Sigmoid colon (tissue), 3 donors: ENCODE results near the gene ZNF408.

Source experiments
- POLR2A ChIP-seq, 2 donors: fragments of 450-650 bp; IDR thresholded peaks; one replicate each; pipeline ENCODE4 v1.6.1; 2016; ENCODE audit warnings: antibody characterized with exemption in 2 of 2, mild to moderate bottlenecking in 2 of 2, moderate library complexity in 2 of 2
- TF ChIP-seq, protein P1 (sequence below), 4 experiments: fragments of 450-650 bp in 3 of 4; fragments of 200-600 bp in 1 of 4; IDR thresholded peaks; one replicate each; pipeline ENCODE4 v1.5.1; 2016 to 2019; ENCODE audit warnings: antibody characterized with exemption in 4 of 4, mild to moderate bottlenecking in 3 of 4, moderate library complexity in 2 of 4

DNA sequence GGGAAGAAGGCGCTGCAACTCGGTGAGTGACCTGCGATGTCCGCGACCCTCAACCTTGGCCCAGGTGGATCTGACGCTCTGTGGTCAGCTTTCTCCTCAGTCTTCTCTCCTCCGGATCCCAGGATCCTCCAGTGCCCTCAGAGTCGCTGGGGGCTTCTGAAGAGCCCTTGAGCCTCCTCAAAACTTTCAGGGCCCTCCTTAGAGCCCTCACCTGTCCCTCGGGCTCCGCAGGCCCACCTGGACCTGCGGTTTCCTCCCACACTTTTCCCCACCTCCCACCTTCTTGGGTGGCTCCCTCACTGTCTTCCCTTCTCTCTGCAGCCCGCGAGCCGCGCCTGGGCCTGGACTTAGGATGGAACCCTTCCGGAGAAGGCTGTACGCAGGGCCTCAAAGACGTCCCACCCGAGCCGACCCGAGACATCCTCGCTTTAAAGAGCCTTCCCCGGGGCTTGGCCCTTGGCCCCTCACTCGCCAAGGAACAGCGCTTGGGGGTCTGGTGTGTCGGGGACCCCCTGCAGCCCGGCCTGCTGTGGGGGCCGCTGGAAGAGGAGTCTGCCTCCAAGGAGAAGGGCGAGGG is 335 bp downstream of the ZNF408 start:
- TF ChIP-seq, protein P1, sequence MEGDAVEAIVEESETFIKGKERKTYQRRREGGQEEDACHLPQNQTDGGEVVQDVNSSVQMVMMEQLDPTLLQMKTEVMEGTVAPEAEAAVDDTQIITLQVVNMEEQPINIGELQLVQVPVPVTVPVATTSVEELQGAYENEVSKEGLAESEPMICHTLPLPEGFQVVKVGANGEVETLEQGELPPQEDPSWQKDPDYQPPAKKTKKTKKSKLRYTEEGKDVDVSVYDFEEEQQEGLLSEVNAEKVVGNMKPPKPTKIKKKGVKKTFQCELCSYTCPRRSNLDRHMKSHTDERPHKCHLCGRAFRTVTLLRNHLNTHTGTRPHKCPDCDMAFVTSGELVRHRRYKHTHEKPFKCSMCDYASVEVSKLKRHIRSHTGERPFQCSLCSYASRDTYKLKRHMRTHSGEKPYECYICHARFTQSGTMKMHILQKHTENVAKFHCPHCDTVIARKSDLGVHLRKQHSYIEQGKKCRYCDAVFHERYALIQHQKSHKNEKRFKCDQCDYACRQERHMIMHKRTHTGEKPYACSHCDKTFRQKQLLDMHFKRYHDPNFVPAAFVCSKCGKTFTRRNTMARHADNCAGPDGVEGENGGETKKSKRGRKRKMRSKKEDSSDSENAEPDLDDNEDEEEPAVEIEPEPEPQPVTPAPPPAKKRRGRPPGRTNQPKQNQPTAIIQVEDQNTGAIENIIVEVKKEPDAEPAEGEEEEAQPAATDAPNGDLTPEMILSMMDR (IDR thresholded peaks at IDR 0.05) = no peak
- TF ChIP-seq POLR2A (IDR thresholded peaks at IDR 0.05) = no peak
